GM12891 (cell line): Measurements from ENCODE around the gene AGA.

Source experiments
- POLR2A ChIP-seq: IDR thresholded peaks from 2 replicates; pipeline ENCODE4 v1.6.1; 2011; ENCODE audit warnings: low read depth, low read length, control low read depth
- POLR2AphosphoS5 ChIP-seq: IDR thresholded peaks from 2 replicates; pipeline ENCODE4 v1.6.1; 2011; ENCODE audit warnings: low read depth, low read length, control low read depth
- POU2F2 ChIP-seq: IDR thresholded peaks from 2 replicates; pipeline ENCODE4 v1.6.1; 2011; ENCODE audit warnings: low read depth, mild to moderate bottlenecking, control low read depth, low read length, moderate library complexity
- SPI1 ChIP-seq: IDR thresholded peaks from 2 replicates; pipeline ENCODE4 v1.6.1; 2011; ENCODE audit warnings: low read depth, low read length, control low read depth
- TAF1 ChIP-seq: IDR thresholded peaks from 2 replicates; pipeline ENCODE4 v1.6.1; 2011; ENCODE audit warnings: low read depth, low read length, control low read depth

DNA sequence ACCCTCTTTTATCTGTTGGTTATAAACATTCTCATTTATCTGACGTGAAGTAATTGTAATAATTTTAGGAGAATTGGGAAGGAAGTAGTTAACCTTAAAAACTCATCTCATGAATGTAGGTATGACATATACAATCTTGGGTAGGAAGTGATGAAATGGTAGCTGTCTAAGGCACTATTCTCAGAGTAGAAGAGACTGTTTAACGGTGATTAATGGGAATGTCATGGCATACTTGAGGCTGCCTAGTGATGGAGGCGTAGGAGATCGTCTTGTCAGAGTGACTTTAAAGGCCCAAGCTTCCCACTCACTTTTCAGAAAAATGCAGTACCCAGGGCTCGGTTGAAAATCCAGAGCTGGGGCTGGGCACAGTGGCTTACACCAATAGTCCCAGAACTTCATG lies 19.4 kb upstream of the AGA start:
- TF ChIP-seq POLR2AphosphoS5 (no peak), POLR2A (no peak), TAF1 (no peak), POU2F2 (no peak), SPI1 (no peak)
